Measurements from ENCODE around the gene OVAAL. TPM values are rescaled to one million over a fixed set of nuclear protein-coding genes. Genes with fewer than 3 reads are reported as not detected.
A peak's percentile ranks its signal among the peaks of the same experiment; 100 is the strongest.

OVAAL gene
- total and polyA plus RNA-seq, 9 of the 15 experiments (the other 6 are each of a cell fraction or from before 2014, with no cell fraction given) = 0.04 to 0.18 (median 0.08) TPM; not detected in 4

DNA sequence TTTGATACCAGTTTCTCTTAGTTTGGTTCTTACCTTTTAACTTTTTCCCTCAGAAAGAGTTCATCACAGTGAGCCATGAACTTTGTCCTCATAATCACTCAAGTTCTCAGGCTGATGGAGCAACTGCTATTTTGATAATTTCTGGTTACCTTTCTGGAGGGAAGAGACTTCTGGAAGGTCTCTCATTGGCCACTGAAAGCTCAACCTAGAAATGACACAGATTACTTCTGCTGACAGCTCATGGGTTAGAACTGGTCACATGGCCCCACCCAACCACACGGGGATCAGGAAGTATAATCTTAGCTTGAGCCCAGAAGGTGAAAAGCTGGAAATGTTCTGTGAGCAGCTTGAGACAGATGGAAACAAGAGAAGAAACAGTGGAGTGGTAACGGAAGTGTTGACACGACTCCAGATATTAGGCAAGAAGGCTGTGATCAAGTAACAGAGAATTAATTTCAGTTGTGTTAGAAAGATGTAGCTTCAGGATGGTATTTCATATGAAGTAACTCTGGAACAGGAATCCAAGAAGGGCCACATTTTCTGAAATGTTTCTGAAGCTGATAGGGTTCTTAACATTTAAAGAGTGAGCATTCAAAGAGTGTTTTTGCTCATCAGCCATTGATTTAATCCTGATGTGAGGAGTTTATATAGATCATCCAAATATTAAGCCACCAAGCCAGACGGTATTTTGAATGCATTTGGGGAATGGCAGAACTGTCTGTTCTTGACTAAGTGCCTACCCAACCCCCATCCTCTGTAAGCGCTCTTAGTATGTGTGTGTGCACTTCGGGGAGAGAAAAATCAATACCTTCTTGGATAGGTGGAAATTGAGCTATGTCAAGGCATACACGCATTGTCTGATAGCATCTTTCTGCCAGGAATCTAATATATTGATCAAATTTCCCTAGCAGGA, 51.1 kb downstream of the OVAAL start (continued):
- no peak for TF ChIP-seq RBM39 (optimal IDR thresholded peaks at IDR 0.05; ENCODE audit: low read depth, low read length)
- no peak for TF ChIP-seq BDP1 (IDR thresholded peaks at IDR 0.05; ENCODE audit: insufficient read depth, insufficient read length)
- TF ChIP-seq MTA2 (IDR thresholded peaks at IDR 0.05; ENCODE audit: low read depth) = no peak; the same call in 1 of the 2 replicates
- TF ChIP-seq, protein P1, sequence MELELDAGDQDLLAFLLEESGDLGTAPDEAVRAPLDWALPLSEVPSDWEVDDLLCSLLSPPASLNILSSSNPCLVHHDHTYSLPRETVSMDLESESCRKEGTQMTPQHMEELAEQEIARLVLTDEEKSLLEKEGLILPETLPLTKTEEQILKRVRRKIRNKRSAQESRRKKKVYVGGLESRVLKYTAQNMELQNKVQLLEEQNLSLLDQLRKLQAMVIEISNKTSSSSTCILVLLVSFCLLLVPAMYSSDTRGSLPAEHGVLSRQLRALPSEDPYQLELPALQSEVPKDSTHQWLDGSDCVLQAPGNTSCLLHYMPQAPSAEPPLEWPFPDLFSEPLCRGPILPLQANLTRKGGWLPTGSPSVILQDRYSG (tag; conservative IDR thresholded peaks at IDR 0.05; ENCODE audit: low read depth) = no peak
- peak; percentile 61 for TF ChIP-seq TAF1 (IDR thresholded peaks at IDR 0.05; ENCODE audit: control insufficient read depth, extremely low read depth, insufficient read depth, low read length, severe bottlenecking)
- TF ChIP-seq CREBBP (IDR thresholded peaks at IDR 0.05; ENCODE audit: low read depth, low read length) = no peak
- no peak for TF ChIP-seq ZNF436 (CRISPR knock-in tag; IDR thresholded peaks at IDR 0.05)
- TF ChIP-seq BRD9 (IDR thresholded peaks at IDR 0.05; ENCODE audit: low read depth, partially characterized antibody) = no peak
- peak; percentile 63 to 84 for TF ChIP-seq FOXK2 (conservative IDR thresholded peaks at IDR 0.05 in 1 of 2, IDR thresholded peaks at IDR 0.05 in 1 of 2; ENCODE audit: low read depth in 2 of 2)
- TF ChIP-seq SETDB1 (IDR thresholded peaks at IDR 0.05; ENCODE audit: low read length) = no peak
- TF ChIP-seq, protein P2, sequence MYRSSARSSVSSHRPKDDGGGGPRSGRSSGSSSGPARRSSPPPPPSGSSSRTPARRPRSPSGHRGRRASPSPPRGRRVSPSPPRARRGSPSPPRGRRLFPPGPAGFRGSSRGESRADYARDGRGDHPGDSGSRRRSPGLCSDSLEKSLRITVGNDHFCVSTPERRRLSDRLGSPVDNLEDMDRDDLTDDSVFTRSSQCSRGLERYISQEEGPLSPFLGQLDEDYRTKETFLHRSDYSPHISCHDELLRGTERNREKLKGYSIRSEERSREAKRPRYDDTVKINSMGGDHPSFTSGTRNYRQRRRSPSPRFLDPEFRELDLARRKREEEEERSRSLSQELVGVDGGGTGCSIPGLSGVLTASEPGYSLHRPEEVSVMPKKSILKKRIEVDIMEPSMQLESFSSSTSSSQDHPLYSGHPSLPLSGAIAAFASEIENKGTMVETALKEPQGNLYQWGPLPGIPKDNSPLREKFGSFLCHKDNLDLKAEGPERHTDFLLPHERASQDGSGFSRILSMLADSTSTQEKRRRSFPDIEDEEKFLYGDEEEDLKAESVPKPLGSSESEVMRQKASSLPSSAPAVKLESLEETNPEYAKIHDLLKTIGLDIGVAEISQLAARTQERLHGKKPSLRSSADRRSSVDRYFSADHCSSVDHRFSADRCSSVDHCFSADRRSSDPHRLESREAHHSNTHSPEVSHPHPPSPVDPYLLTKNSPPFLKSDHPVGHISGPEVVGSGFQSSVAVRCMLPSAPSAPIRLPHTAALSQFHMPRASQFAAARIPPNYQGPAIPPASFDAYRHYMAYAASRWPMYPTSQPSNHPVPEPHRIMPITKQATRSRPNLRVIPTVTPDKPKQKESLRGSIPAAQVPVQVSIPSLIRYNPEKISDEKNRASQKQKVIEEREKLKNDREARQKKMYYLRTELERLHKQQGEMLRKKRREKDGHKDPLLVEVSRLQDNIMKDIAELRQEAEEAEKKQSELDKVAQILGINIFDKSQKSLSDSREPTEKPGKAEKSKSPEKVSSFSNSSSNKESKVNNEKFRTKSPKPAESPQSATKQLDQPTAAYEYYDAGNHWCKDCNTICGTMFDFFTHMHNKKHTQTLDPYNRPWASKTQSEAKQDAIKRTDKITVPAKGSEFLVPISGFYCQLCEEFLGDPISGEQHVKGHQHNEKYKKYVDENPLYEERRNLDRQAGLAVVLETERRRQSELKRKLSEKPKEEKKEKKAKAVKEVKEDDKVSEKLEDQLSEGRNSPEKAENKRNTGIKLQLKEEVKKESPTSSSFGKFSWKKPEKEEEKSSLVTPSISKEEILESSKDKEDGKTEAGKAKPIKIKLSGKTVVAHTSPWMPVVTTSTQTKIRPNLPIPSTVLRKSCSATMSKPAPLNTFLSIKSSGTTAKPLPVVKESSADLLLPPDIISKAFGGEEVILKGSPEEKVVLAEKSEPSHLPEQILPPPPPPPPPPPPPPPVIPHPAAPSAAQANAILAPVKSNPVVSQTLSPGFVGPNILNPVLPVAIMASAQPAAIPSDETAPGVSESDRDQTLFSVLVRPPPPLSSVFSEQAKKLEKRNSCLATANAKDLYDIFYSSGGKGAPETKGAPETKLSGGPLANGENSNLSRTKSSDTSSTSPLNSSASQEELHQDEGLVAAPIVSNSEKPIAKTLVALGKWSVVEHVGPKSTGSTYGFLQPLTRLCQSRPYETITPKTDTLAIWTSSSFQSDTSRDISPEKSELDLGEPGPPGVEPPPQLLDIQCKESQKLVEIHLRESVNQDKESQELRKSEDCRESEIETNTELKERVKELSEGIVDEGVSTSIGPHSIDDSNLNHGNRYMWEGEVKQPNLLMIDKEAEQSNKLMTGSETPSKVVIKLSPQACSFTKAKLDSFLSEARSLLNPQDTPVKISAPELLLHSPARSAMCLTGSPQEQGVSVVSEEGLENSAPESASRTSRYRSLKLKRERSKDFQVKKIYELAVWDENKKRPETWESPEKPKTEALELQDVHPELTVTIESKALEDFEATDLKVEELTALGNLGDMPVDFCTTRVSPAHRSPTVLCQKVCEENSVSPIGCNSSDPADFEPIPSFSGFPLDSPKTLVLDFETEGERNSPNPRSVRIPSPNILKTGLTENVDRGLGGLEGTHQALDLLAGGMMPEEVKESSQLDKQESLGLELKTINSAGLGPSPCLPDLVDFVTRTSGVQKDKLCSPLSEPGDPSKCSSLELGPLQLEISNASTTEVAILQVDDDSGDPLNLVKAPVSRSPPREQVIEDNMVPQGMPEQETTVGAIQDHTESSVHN (IDR thresholded peaks at IDR 0.05; ENCODE audit: borderline replicate concordance in 1 of 2, low read depth in 1 of 2) = no peak
- TF ChIP-seq POLR3A (IDR thresholded peaks at IDR 0.05; ENCODE audit: borderline replicate concordance, extremely low read depth, insufficient read depth, insufficient read length) = no peak
- no peak for TF ChIP-seq NEUROD1 (IDR thresholded peaks at IDR 0.05; ENCODE audit: borderline replicate concordance, low read depth, low read length, partially characterized antibody)
- TF ChIP-seq, protein P3, sequence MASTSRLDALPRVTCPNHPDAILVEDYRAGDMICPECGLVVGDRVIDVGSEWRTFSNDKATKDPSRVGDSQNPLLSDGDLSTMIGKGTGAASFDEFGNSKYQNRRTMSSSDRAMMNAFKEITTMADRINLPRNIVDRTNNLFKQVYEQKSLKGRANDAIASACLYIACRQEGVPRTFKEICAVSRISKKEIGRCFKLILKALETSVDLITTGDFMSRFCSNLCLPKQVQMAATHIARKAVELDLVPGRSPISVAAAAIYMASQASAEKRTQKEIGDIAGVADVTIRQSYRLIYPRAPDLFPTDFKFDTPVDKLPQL (IDR thresholded peaks at IDR 0.05; ENCODE audit: extremely low read depth, insufficient read length) = no peak
- no peak; the same call in 1 of the 2 replicates for TF ChIP-seq HDAC2 (IDR thresholded peaks at IDR 0.05)
- TF ChIP-seq RAD51 (IDR thresholded peaks at IDR 0.05; ENCODE audit: borderline replicate concordance, low read depth) = peak; percentile 96
